GM21360 (cell line): Measurements from ENCODE around the gene UBP1.
"Not testable (repeated sequence)": the region's sequence is repeated elsewhere in the genome, so short reads cannot be mapped to it uniquely, and the experiment has no call there.

Source experiments
- ATAC-seq: cut with Tn5 transposase; IDR thresholded peaks from one replicate; pipeline ENCODE4 v1.9.1; 2021; ENCODE audit warnings: mild to moderate bottlenecking, moderate library complexity; ENCODE audit not compliant: unreplicated experiment

The UBP1 gene

GRCh38 chr3:33437556-33438283 is 2.5 kb downstream of the UBP1 start:
- ATAC-seq = no peak

DNA sequence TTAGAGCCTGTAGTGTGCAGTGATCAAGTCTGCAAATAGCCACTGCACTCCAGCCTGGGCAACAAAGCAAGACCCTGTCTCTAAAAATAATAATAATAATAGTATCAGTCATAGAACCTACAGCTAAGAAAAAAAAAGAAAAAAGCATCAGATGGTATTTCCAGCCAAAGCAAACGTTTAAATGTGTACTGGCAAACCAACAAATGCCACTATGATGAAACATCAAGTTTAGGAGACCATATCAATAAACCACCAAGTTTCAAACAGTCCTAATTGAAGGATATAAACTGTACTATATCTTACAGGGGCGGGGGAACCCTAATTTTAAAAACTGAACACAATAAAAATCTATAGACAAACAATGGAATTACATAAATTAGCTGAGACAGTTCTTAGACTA is 6.4 kb downstream of the UBP1 start:
- no peak for ATAC-seq

DNA sequence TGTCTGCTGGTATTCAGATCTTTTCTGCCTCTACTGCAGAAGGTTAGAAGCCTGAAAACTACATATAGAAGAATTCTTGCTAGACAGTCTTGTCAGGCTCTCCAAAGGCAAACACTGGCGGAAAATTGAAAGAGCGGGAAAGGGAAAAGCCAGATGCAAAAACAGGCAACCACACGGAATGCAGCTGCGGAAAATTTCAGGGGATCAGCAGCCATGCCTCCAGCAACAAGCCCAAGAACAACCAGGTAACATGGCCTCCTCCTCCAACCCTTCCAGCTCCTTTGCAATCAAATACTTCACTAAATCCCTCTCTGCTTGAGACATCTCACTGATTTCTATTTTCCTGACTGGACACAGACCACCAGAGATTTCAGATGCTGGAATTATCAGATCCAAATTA is 9.6 kb downstream of the UBP1 start:
- ATAC-seq = no peak

DNA sequence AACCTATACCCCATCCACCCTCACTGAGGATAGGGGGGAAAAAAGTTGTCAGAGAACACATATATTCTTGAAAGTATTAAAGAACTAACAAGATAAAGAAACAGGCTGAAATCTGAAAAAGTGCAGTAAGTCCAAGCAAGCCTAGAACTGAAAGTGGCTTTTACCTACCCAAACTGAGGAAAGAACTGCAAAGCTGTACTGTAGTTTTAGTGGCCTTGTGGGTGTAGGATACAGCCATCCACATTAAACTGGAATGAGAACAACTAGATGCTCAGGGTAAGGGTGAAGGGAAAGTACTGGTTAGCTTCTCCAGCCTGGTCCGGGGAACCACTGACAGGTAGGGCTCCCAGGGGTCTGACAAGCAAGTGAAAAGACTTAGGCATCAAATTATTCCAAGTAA is 10.1 kb downstream of the UBP1 start:
- no peak for ATAC-seq

- not testable (repeated sequence) for ATAC-seq
Measured at GRCh38 chr3:33429306-33429705, 10.9 kb downstream of the UBP1 start.

GRCh38 chr3:33428734-33429133 is 11.5 kb downstream of the UBP1 start:
- ATAC-seq = no peak

DNA sequence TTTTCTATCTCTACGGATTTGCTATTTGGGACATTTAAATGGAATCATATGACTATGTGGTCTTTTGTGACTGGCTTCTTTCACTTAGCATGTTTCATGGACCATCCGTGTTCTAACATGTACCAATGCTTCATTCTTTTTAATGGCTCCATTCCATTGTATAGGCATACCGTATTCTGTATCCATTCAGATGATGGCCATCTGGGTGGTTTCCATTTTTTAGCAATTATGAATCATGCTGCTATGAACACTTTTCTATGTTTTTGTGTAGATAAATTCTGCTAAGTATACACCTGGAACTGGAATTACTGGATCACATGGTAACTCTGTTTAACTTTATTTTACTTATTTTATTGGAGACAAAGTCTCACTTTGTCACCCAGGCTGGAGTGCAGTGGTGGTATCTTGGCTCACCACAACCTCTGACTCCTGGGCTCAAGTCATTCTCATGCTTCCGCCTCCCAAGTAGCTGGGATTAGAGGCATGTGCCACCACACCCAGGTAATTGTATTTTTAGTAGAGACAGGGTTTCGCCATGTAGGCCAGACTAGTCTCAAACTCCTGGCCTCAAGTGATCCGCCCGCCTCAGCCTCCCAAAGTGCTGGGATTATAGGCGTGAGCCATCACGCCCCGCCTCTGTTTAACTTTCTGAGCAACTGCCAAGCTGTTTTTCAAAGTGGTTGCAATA is 13.4 kb downstream of the UBP1 start:
- no peak for ATAC-seq

DNA sequence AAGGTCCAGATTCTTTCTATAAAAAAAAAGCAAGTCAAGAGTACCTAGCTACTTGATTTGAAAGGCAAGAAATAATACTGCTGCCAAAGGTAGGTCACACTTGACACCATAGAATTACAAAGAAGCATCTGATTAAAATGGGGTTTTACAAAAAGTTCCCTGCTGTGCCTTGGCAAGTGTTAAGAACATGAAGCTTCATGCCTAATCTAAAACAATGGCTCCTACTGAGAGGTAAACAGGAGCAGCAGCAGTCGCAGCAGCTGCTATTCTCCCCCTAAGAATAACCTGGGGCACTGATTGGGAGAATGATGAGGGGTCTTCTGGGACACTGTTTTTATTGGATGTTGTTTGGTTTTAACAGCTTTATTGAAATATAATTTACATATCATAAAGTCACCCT is 14.1 kb downstream of the UBP1 start:
- no peak for ATAC-seq

DNA sequence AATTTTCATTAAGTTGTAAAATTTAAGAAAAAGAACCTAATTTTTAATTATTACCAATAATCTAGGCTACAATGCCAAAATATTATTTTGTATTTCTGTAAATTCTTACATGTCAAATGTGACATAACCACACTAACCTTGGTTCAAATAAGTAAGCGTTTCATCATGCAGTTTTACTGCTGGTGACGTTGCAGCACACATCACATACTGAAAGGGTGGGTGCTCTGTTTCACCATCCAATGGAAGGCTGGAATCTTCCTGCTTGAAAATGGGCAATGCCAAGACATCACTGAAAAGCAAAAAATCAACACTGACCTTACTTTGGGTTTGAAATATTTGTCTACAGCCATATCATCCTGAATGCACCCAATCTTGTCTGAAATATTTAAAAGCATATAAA is 14.8 kb downstream of the UBP1 start:
- no peak for ATAC-seq

- ATAC-seq = no peak
Measured at GRCh38 chr3:33424606-33425452, 15.4 kb downstream of the UBP1 start.

DNA sequence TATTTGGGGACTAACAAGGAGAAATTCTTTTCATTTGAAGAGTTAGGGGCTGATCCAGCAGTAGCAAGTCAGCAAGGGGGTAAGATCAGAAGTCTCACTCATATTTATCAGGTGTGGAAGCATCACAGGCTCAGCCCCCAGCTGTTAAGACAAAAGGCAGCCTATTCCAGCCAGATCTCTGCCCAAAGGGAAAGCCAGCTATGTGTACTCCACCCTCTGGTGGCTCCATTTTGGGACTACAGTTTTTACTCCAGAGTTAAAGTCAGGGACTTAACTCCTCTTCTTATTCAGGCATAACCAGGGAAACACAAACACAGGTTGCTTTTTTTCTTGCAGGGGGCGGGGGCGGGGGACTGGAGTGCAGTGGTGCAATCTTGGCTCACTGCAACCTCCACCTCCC is 19.2 kb downstream of the UBP1 start:
- ATAC-seq = no peak

GRCh38 chr3:33419948-33420347 is 20.3 kb downstream of the UBP1 start:
- no peak for ATAC-seq

DNA sequence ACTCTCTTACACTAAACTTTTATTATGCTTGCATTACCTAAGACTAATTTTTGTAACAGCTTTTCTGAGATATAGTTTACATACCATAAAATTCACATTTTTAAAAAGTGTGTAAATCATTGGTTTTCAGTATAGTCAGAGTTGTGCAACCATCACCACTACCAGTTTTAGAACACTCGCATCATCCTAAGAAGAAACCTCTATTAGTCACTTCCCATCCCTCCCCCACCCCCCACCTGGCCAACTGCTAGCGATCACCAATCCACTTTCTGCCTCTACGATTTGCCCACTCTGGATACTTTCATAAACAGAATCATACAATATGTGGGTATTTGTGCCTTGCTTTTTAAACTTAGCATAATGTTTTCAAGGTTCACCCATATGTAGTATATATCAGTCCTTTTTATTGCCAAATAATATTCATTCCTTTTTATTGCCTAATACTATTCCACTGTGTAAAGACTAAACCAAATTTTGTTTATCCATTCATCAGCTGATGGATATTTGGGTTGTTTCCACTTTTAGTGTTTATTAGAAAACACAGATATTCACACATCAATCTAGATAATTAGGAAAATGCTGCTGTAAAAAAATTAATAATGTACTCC is 23.0 kb downstream of the UBP1 start:
- ATAC-seq = no peak

DNA sequence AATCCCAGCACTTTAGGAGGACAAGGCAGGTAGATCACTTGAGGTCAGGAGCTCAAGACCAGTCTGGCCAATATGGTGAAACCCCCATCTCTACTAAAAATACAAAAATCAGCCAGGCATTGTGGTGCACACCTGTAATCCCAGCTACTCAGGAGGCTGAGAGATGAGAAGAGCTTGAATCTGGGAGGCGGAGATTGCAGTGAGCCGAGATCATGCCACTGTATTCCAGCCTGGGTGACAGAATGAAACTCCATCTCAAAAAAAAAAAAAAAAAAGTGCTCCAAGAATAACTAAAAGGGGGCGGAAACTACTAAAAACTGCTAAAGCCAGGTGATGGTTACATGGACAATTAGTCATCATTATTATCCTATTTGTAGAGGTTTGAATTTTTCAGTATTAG is 29.4 kb downstream of the UBP1 start:
- ATAC-seq = not testable (repeated sequence)

DNA sequence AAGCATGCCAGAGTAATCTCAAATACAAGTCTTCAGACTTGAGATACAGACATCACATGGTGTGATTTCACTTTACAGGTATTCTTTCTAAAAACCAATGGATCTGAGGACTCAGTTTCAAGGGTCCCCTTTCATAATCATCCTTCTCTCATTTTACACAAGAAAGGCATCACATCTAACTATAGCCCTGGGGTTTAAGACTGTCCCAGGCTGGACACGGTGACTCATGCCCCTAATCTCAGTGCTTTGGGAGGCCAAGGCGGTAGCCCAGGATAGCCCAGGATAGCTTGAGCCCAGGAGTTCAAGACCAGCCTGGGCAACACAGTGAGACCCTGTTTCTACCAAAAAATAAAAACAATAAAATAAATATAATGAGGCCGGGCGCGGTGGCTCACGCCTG is 36.4 kb downstream of the UBP1 start:
- no peak for ATAC-seq

DNA sequence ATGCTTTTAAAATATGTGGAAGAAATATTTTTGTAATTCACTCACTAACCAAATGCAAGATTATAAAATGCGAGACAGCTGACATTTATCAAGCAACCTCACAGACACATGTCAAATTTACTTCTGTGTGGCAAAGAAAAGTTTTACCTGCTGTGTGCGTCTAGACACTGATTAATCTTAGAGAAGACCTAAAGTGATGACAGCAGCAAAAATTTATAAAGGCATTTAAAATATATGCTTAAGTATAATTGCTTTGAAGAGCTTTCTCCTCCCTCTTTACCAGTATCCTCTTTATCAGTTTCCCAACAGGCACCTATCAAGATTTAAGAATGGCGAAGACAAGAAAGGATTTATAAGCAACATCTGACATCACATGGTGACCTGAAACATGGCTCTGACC is 37.3 kb downstream of the UBP1 start:
- no peak for ATAC-seq

DNA sequence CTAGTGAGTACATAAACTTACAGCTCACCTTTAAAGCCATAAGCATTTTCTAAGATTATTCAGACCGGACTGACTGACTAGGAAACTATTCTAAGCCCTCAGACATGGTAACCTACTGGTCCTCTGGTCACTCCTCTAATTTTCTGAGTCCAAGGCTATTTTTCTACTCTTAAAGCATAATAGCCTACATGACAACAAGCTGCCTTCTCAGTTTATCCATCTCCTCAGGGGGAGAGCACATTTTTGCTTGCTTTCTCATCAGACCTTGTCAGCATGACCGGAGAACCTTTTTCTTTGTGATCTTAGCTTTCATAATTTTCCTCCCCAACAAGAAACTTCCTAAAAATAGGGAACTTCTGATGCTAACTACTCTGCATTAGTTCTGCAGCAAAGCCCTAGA is 38.4 kb downstream of the UBP1 start:
- ATAC-seq = no peak

DNA sequence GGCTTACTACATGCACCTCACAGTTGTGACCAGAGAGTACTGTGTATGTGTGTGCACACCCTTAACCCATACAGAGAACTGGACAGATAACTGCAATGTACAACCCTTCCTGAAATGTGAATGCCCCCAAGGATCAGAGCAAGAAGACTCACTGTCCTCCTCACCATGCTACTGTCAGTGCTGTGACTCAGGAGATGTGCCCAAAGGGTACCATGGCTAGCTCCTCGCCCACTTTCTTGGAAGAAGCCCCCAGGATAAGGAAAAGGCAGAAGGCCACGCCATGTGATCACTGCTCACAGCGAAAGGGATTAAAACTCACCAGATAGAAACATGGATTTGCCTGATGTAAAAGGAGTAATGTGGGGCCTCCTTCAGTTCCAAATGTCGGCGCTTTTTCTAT is 41.8 kb downstream of the UBP1 start:
- no peak for ATAC-seq

DNA sequence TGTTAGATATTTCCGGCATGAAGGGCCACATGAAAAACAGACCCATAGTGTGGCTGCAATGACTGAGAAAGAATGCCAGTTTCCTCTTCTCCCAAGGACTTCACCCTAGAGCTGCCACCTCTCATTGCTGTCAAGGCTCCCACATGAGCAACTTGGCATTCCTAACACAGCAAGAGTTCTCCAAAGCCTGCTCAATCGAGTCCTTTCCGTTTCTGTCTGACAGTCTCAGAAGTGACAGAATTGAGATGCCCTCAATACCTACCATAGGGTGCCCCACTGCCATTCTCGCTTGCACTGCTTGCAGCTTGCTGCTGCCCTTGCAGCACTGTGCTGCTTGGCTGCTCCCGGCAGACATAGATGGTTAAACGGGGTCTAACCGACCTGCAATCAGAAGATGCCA is 44.3 kb downstream of the UBP1 start:
- no peak for ATAC-seq

DNA sequence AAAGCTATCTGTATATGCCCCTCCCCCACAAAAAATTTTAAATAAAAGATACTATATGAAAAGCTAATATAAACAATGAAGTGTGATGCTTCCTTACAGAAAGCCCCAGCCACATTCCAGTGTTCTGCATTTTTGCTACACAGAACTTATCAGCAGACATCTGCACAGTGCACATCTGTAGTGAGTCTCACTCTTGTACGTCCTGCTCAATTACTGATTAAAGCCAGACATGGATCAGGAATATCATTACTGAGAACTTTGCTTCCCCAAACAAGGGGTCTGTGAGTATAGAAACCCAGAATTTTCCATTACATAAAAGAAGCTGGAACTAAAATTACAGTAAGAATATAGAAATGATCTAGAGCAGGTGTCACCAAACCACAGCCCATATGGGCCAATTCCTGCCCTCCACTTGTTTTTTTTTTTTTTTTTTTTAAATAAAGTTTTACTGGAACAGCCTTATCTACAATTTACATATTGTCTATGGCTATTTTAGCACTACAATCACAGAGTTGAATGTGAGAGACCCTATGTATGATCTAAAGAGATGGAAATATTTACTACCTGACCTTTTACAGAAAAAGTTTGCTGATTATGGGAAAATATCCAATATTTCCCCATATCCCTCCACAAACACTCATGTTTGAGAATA is 45.7 kb downstream of the UBP1 start:
- ATAC-seq = no peak

GRCh38 chr3:33392703-33393125 is 47.5 kb downstream of the UBP1 start:
- ATAC-seq = no peak
